PFSK-1 (cell line): ENCODE data around the gene ULBP3.

Experiments used
- POLR2AphosphoS5 ChIP-seq: IDR thresholded peaks from 2 replicates; pipeline ENCODE4 v1.6.1; 2012; ENCODE audit warnings: low read depth, mild to moderate bottlenecking, control low read depth, low read length, moderate library complexity
- TAF1 ChIP-seq: IDR thresholded peaks from 2 replicates; pipeline ENCODE4 v1.6.1; 2012; ENCODE audit warnings: low read length, control low read depth, borderline replicate concordance; ENCODE audit not compliant: insufficient read depth

GRCh38 chr6:150028799-150029198 is 40.1 kb downstream of the ULBP3 start:
- no peak for TF ChIP-seq TAF1
- no peak for TF ChIP-seq POLR2AphosphoS5
